ENCODE results near the gene LPAR2. TPM values are rescaled to one million over a fixed set of nuclear protein-coding genes. Genes with fewer than 3 reads are reported as not detected.

Gene LPAR2
- total and polyA plus RNA-seq, 10 of the 15 experiments (the other 5 are each of a cell fraction or from before 2014, with no cell fraction given), result 0.98 to 23.8 (median 10.2) TPM

DNA sequence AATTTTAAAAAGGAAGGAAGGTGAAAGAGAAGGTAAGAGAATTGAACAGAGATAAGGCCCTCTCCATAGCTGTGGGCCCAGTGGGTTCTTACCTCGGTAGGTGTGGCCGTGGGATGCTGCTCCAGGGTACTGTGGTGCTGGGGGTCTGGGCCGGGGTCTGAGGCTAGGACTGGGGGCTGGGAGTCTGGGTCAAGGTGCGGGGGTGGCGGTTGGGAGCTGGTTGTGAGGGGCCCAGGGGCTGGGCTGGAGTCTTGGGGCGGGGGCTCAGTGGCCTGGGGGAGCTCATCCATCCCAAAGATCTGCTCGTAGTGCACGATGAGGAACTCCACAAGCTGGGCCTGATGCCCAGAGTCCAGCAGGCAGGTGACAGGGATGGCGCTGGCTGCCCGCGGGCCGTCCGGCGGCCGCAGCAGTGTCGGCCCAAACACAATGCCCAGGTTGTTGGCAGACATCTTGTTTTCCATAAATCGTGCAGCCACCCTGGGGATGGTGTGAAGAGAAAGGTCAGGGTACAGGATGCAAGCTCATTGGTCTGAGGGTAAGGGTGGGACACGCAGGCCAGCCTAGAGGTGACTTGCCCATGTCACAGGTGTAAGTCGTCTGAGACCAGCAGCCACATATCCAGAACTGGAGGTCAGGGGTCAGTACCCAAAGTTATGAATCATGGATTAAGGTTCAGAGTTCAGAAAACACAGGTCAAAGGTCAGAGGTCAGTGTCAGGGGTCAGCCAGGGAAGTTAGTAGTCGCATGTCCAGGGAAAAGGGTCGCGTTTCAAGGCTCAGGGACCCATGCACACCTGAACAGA is 5.9 kb upstream of the LPAR2 start (continued):
- TF ChIP-seq NR2F1 (conservative IDR thresholded peaks at IDR 0.05), result peak; percentile 91
- TF ChIP-seq TCF7 (IDR thresholded peaks at IDR 0.05; ENCODE audit: borderline replicate concordance), result no peak

DNA sequence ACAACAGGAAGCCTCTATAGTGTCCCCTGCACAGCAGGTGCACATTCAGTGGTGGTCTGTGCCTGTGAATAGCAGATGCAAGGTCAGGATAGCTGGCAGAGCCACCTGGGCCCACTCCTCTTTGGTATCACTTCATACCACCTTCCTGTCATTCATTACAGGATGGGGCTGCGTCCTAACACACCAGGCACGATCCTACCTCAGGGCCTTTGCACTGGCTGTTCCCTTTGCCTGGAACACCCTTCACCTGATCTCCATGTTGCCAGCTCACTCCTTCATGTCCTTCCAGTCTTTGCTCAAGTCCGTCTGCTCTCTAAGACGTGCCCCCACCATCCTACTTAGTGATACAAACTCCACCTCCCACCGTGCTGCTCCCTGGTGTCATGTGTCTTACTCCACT is 4.6 kb upstream of the LPAR2 start:
- Histone ChIP-seq H3K9me3 (replicated peaks; ENCODE audit: control insufficient read depth, insufficient read depth, low read length) (no peaks in the 10 kb centered on the region), H3K4me3 (no peak overlapping the region), H3K79me2 (ENCODE audit: control insufficient read depth, insufficient read depth, low read length) (no peaks in the 10 kb centered on the region), H3K27me3 (replicated peaks in 1 of 2; ENCODE audit: control insufficient read depth in 2 of 2, insufficient read depth in 2 of 2, low read length in 1 of 2) (no peaks in the 10 kb centered on the region), H3K27ac (ENCODE audit: control insufficient read depth, insufficient read depth) (no peak overlapping the region), H2AFZ (ENCODE audit: control insufficient read depth, low read depth, low read length) (no peak overlapping the region), H3K4me2 (ENCODE audit: control insufficient read depth, insufficient read depth) (no peak overlapping the region), H3K9ac (ENCODE audit: control insufficient read depth, insufficient read depth, low read length) (no peak overlapping the region), H3K36me3 (ENCODE audit: control insufficient read depth in 2 of 2, insufficient read depth in 2 of 2, low read length in 1 of 2) (peaks cover 19 to 33% of the 10 kb centered on the region in 2 experiments), H3K4me1 (ENCODE audit: control insufficient read depth, insufficient read depth, low read length) (no peaks in the 10 kb centered on the region; the same call in 1 of the 2 replicates), H4K20me1 (ENCODE audit: control insufficient read depth, insufficient read depth) (no peaks in the 10 kb centered on the region)
- ChIA-PET RAD21 (ENCODE audit: unreplicated experiment) (no interaction called here), CTCF (interaction anchor here (1.6 kb wide), 1 partner anchor 80 kb away, joined by 5 read pairs; no protein-coding TSS in a partner anchor), POLR2A (no interaction called here), SMC1A (ENCODE audit: uncharacterized antibody, unreplicated experiment) (no interaction called here)
- no TSS peak for BruUV-seq (replicated peaks)
- intact Hi-C loops (cut with micrococcal nuclease; ENCODE audit: unreplicated experiment) (no loop called here), in situ Hi-C loops (cut with MboI) (no loop called here)
- no peak for FAIRE-seq
- no peak for ATAC-seq
- WGBS (ENCODE audit: insufficient coverage, insufficient replicate concordance, low lambda C conversion rate, missing lambda C conversion rate), result 87% methylated on average over 5 of the region's 5 CpGs
- no peak for DNase-seq (ENCODE audit: low read depth, low spot score)
- TF ChIP-seq MTA3 (IDR thresholded peaks at IDR 0.05; ENCODE audit: borderline replicate concordance, low read length), result no peak
- TF ChIP-seq GATAD2B (conservative IDR thresholded peaks at IDR 0.05; ENCODE audit: low read depth), result no peak
- TF ChIP-seq, protein P1, sequence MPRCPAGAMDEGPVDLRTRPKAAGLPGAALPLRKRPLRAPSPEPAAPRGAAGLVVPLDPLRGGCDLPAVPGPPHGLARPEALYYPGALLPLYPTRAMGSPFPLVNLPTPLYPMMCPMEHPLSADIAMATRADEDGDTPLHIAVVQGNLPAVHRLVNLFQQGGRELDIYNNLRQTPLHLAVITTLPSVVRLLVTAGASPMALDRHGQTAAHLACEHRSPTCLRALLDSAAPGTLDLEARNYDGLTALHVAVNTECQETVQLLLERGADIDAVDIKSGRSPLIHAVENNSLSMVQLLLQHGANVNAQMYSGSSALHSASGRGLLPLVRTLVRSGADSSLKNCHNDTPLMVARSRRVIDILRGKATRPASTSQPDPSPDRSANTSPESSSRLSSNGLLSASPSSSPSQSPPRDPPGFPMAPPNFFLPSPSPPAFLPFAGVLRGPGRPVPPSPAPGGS (IDR thresholded peaks at IDR 0.05; ENCODE audit: borderline replicate concordance, insufficient read depth, low read depth, low read length, poor library complexity, severe bottlenecking), result no peak
- no peak for TF ChIP-seq CHD1 (IDR thresholded peaks at IDR 0.05; ENCODE audit: low read depth, low read length)
- no peak for TF ChIP-seq MXI1 (IDR thresholded peaks at IDR 0.05; ENCODE audit: low read depth, low read length)
- no peak for TF ChIP-seq ETV6 (conservative IDR thresholded peaks at IDR 0.05 in 1 of 2, IDR thresholded peaks at IDR 0.05 in 1 of 2; ENCODE audit: borderline replicate concordance in 1 of 2, low read depth in 1 of 2)
- TF ChIP-seq POLR2A (IDR thresholded peaks at IDR 0.05; ENCODE audit: low read depth, low read length), result 0 out of 2 replicates have a peak, but pooled peaks have one; percentile 36

Data from GM12878 (cell line).